Measurements from ENCODE around the gene NASP. TPM values are rescaled to one million over a fixed set of nuclear protein-coding genes. Genes with fewer than 3 reads are reported as not detected.

The NASP gene
- total RNA-seq, 1 experiment from 2014 or later = 514 TPM

DNA sequence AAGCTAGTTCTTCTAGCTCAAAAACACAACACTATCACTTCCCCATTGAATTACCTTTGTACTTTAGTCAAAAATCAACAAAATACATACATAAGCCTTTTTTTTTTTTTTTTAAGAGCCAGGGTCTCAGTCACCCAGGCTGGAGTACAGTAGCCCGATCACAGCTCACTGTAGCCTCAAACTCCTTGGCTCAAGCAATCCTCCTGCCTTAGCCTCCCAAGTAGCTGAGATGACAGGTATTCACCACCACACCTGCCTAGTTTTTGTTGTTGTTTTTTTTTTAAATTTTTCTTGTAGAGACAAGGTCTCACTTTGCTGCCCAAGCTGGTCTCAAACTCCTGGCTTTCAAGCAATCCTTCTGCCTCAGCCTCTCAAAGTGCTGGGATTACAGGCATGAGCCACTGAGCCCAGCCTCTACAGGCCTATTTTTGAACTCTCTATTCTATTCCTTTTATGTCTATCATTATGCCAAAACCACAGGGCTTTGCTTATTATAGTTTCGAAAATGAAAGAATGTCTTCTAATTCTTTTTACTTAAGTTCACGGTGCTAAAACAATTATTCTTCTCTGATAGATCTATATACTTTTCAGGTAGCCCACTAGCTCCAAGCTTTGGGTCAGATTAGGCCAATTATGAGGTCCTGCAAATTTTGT, 72.9 kb downstream of the NASP start:
- no peak overlapping the region for H2BK20ac ChIP-seq (ENCODE audit: low read depth, low read length, poor library complexity, severe bottlenecking)
- H3K14ac ChIP-seq (ENCODE audit: insufficient read depth, low read length) = no peak overlapping the region
- no peak overlapping the region for H3K56ac ChIP-seq (ENCODE audit: insufficient read length, low read depth, low read length)
- no peaks in the 10 kb centered on the region for H3K27me3 ChIP-seq (ENCODE audit: insufficient read depth, low read length)
- no peaks in the 10 kb centered on the region for H3K23me2 ChIP-seq (ENCODE audit: insufficient read length, low read depth, low read length, poor library complexity, severe bottlenecking)
- H3K9me3 ChIP-seq (ENCODE audit: control insufficient read depth, low read depth, low read length) = no peaks in the 10 kb centered on the region
- H3K18ac ChIP-seq (ENCODE audit: insufficient read length, low read depth, low read length) = no peak overlapping the region
- H3K79me2 ChIP-seq (ENCODE audit: insufficient read depth, low read length) = no peaks in the 10 kb centered on the region; the same call in 1 of the 2 replicates
- no peak overlapping the region for H2AK5ac ChIP-seq (ENCODE audit: insufficient read length, low read length)
- WGBS (ENCODE audit: extremely low coverage, insufficient read length, low lambda C conversion rate) = no CpG with 5 or more reads among the region's 3 CpGs
- no peak overlapping the region for H4K91ac ChIP-seq (ENCODE audit: insufficient read length, low read depth, low read length)
- no peak overlapping the region for H4K8ac ChIP-seq (replicated peaks; ENCODE audit: insufficient read length, low read depth, low read length)
- no peak overlapping the region for H3T11ph ChIP-seq (ENCODE audit: low read length)
- H3K27ac ChIP-seq (ENCODE audit: insufficient read length, low read depth, low read length) = no peak overlapping the region
- H2BK120ac ChIP-seq (ENCODE audit: low read depth, low read length, poor library complexity, severe bottlenecking) = no peak overlapping the region
- Mint-ChIP-seq H3K9me3 (no peaks in the 10 kb centered on the region; a peak in 1 of 5 replicates), H3K4me1 (peaks cover 5 to 6% of the 10 kb centered on the region in 2 experiments; a peak in 1 of 4 replicates), H3K4me3 (no peak overlapping the region), H3K27ac (peak overlapping the region in 1 of 3 experiments; percentile 60; a peak in 1 of 7 replicates), H3K36me3 (ENCODE audit: insufficient read depth in 1 of 3, low read depth in 3 of 3) (peaks cover 60 to 87% (median 85%) of the 10 kb centered on the region in 3 experiments), H3K27me3 (ENCODE audit: low read depth) (no peaks in the 10 kb centered on the region; the same call in 1 of the 2 replicates)
- H3K4ac ChIP-seq (ENCODE audit: low read depth, low read length) = no peak overlapping the region
- H3K23ac ChIP-seq (ENCODE audit: insufficient read length, low read depth, low read length) = no peak overlapping the region
- no peaks in the 10 kb centered on the region for H4K20me1 ChIP-seq (ENCODE audit: control insufficient read depth, insufficient read depth, insufficient read length)
- H2BK12ac ChIP-seq (ENCODE audit: insufficient read length, low read depth, low read length) = no peak overlapping the region
- no peaks in the 10 kb centered on the region for H3K4me1 ChIP-seq (ENCODE audit: insufficient read depth, low read length)
- no peak for DNase-seq
- no peak overlapping the region for H3K4me2 ChIP-seq (ENCODE audit: insufficient read depth, insufficient read length, low read length)
- H2AFZ ChIP-seq (ENCODE audit: low read length) = no peak overlapping the region
- H3K79me1 ChIP-seq (ENCODE audit: insufficient read depth, low read depth, low read length, poor library complexity, severe bottlenecking) = peaks cover 5% of the 10 kb centered on the region
- no peak for TF ChIP-seq CTCF (conservative IDR thresholded peaks at IDR 0.05)
- no peak overlapping the region for H2BK5ac ChIP-seq (ENCODE audit: insufficient read length, low read length)
- no peak overlapping the region for H4K5ac ChIP-seq (ENCODE audit: insufficient read length, low read depth, low read length)
- H3K9ac ChIP-seq (ENCODE audit: extremely low read depth, insufficient read length, low read length) = no peak overlapping the region
- H2BK15ac ChIP-seq (ENCODE audit: low read depth, low read length) = no peak overlapping the region

Measured in H9 (cell line).